Activated naive CD4-positive, alpha-beta T cell treated with anti-CD3 and anti-CD28 coated beads, Interleukin-2, amount 50 U/mL, for 24 hours (primary cell): Measurements from ENCODE around the gene CALCR.

Experiments
- H3K27ac Mint-ChIP-seq: one replicate; pipeline ENCODE4 v1.8.0; 2021; ENCODE audit warnings: mild to moderate bottlenecking, mixed read lengths
- H3K27me3 Mint-ChIP-seq: one replicate; pipeline ENCODE4 v1.8.0; 2021; ENCODE audit warnings: mixed read lengths
- H3K36me3 Mint-ChIP-seq: one replicate; pipeline ENCODE4 v1.8.0; 2021; ENCODE audit warnings: mixed read lengths
- H3K4me1 Mint-ChIP-seq: one replicate; pipeline ENCODE4 v1.8.0; 2021; ENCODE audit warnings: mixed read lengths
- H3K4me3 Mint-ChIP-seq: one replicate; pipeline ENCODE4 v1.8.0; 2021; ENCODE audit warnings: mild to moderate bottlenecking, mixed read lengths
- H3K9me3 Mint-ChIP-seq: one replicate; pipeline ENCODE4 v1.8.0; 2021; ENCODE audit warnings: mixed read lengths

The CALCR gene

GRCh38 chr7:93432130-93432529 is 142.4 kb downstream of the CALCR start:
- H3K27ac Mint-ChIP-seq = no peak overlapping the region
- no peaks in the 10 kb centered on the region for H3K4me1 Mint-ChIP-seq
- no peak overlapping the region for H3K4me3 Mint-ChIP-seq
- H3K27me3 Mint-ChIP-seq = no peaks in the 10 kb centered on the region
- no peaks in the 10 kb centered on the region for H3K36me3 Mint-ChIP-seq
- no peaks in the 10 kb centered on the region for H3K9me3 Mint-ChIP-seq

- Mint-ChIP-seq H3K4me3 (no peak overlapping the region), H3K36me3 (no peaks in the 10 kb centered on the region), H3K9me3 (no peaks in the 10 kb centered on the region)
These were observed 143.5 kb downstream of the CALCR start for GRCh38 chr7:93430917-93431588.

GRCh38 chr7:93429563-93429962 is 145.0 kb downstream of the CALCR start:
- no peak overlapping the region for H3K4me3 Mint-ChIP-seq
- H3K36me3 Mint-ChIP-seq = no peaks in the 10 kb centered on the region
- H3K9me3 Mint-ChIP-seq = no peaks in the 10 kb centered on the region
- no peaks in the 10 kb centered on the region for H3K4me1 Mint-ChIP-seq
- no peaks in the 10 kb centered on the region for H3K27me3 Mint-ChIP-seq
- no peak overlapping the region for H3K27ac Mint-ChIP-seq

More at GRCh38 chr7:93430917-93431588, 143.5 kb downstream of the CALCR start:
- no peak overlapping the region for H3K27ac Mint-ChIP-seq
- H3K27me3 Mint-ChIP-seq = no peaks in the 10 kb centered on the region
- H3K4me1 Mint-ChIP-seq = no peaks in the 10 kb centered on the region

GRCh38 chr7:93427107-93427506 is 147.4 kb downstream of the CALCR start:
- Mint-ChIP-seq H3K36me3 (no peaks in the 10 kb centered on the region), H3K9me3 (no peaks in the 10 kb centered on the region), H3K27me3 (peaks cover 9% of the 10 kb centered on the region), H3K27ac (no peak overlapping the region), H3K4me1 (no peaks in the 10 kb centered on the region), H3K4me3 (no peak overlapping the region)

GRCh38 chr7:93426155-93426696 is 148.3 kb downstream of the CALCR start:
- H3K27ac Mint-ChIP-seq = no peak overlapping the region
- no peaks in the 10 kb centered on the region for H3K9me3 Mint-ChIP-seq

GRCh38 chr7:93414574-93414973 is 159.9 kb downstream of the CALCR start:
- Mint-ChIP-seq H3K27ac (no peak overlapping the region), H3K9me3 (peaks cover 5% of the 10 kb centered on the region), H3K36me3 (no peaks in the 10 kb centered on the region), H3K4me1 (no peaks in the 10 kb centered on the region), H3K4me3 (no peak overlapping the region), H3K27me3 (peaks cover 4% of the 10 kb centered on the region)

More at GRCh38 chr7:93426155-93426696, 148.3 kb downstream of the CALCR start:
- peaks cover 9% of the 10 kb centered on the region for H3K27me3 Mint-ChIP-seq
- no peaks in the 10 kb centered on the region for H3K36me3 Mint-ChIP-seq
- H3K4me1 Mint-ChIP-seq = no peaks in the 10 kb centered on the region
- H3K4me3 Mint-ChIP-seq = no peak overlapping the region

GRCh38 chr7:93409324-93409723 is 165.2 kb downstream of the CALCR start:
- no peaks in the 10 kb centered on the region for H3K9me3 Mint-ChIP-seq
- H3K36me3 Mint-ChIP-seq = no peaks in the 10 kb centered on the region
- no peak overlapping the region for H3K27ac Mint-ChIP-seq
- H3K4me1 Mint-ChIP-seq = no peaks in the 10 kb centered on the region
- H3K27me3 Mint-ChIP-seq = peaks cover 2% of the 10 kb centered on the region
- no peak overlapping the region for H3K4me3 Mint-ChIP-seq

- no peaks in the 10 kb centered on the region for H3K4me1 Mint-ChIP-seq
- no peaks in the 10 kb centered on the region for H3K36me3 Mint-ChIP-seq
- H3K9me3 Mint-ChIP-seq = no peaks in the 10 kb centered on the region
- no peak overlapping the region for H3K27ac Mint-ChIP-seq
- peaks cover 2% of the 10 kb centered on the region for H3K27me3 Mint-ChIP-seq
- no peak overlapping the region for H3K4me3 Mint-ChIP-seq
These were observed 167.3 kb downstream of the CALCR start for GRCh38 chr7:93407239-93407638.

- Mint-ChIP-seq H3K27ac (no peak overlapping the region), H3K9me3 (no peaks in the 10 kb centered on the region), H3K4me1 (no peaks in the 10 kb centered on the region), H3K36me3 (no peaks in the 10 kb centered on the region), H3K27me3 (peaks cover 1% of the 10 kb centered on the region), H3K4me3 (no peak overlapping the region)
These were observed 171.6 kb downstream of the CALCR start for GRCh38 chr7:93402944-93403343.

GRCh38 chr7:93399642-93400041 is 174.9 kb downstream of the CALCR start:
- no peaks in the 10 kb centered on the region for H3K27me3 Mint-ChIP-seq
- H3K4me3 Mint-ChIP-seq = no peak overlapping the region
- no peak overlapping the region for H3K27ac Mint-ChIP-seq
- no peaks in the 10 kb centered on the region for H3K9me3 Mint-ChIP-seq
- H3K4me1 Mint-ChIP-seq = no peaks in the 10 kb centered on the region
- no peaks in the 10 kb centered on the region for H3K36me3 Mint-ChIP-seq

- H3K9me3 Mint-ChIP-seq = no peaks in the 10 kb centered on the region
- no peaks in the 10 kb centered on the region for H3K36me3 Mint-ChIP-seq
- H3K4me3 Mint-ChIP-seq = no peak overlapping the region
- no peak overlapping the region for H3K27ac Mint-ChIP-seq
- no peaks in the 10 kb centered on the region for H3K4me1 Mint-ChIP-seq
- peaks cover under 1% of the 10 kb centered on the region for H3K27me3 Mint-ChIP-seq
These were observed 181.5 kb downstream of the CALCR start for GRCh38 chr7:93392984-93393383.

- Mint-ChIP-seq H3K27ac (no peak overlapping the region), H3K36me3 (no peaks in the 10 kb centered on the region), H3K9me3 (no peaks in the 10 kb centered on the region), H3K4me3 (no peak overlapping the region), H3K4me1 (no peaks in the 10 kb centered on the region), H3K27me3 (peaks cover 7% of the 10 kb centered on the region)
These were observed 183.9 kb downstream of the CALCR start for GRCh38 chr7:93390660-93391059.

GRCh38 chr7:93382362-93382761 is 192.2 kb downstream of the CALCR start:
- H3K27ac Mint-ChIP-seq = no peak overlapping the region
- no peaks in the 10 kb centered on the region for H3K4me1 Mint-ChIP-seq
- no peaks in the 10 kb centered on the region for H3K36me3 Mint-ChIP-seq
- H3K9me3 Mint-ChIP-seq = no peaks in the 10 kb centered on the region
- peaks cover 11% of the 10 kb centered on the region for H3K27me3 Mint-ChIP-seq
- H3K4me3 Mint-ChIP-seq = no peak overlapping the region

- H3K27me3 Mint-ChIP-seq = peaks cover 8% of the 10 kb centered on the region
- H3K36me3 Mint-ChIP-seq = no peaks in the 10 kb centered on the region
- H3K4me1 Mint-ChIP-seq = no peaks in the 10 kb centered on the region
- H3K9me3 Mint-ChIP-seq = no peaks in the 10 kb centered on the region
- H3K4me3 Mint-ChIP-seq = no peak overlapping the region
- H3K27ac Mint-ChIP-seq = no peak overlapping the region
These were observed 196.3 kb downstream of the CALCR start for GRCh38 chr7:93378131-93378760.

- Mint-ChIP-seq H3K36me3 (no peaks in the 10 kb centered on the region), H3K4me1 (no peaks in the 10 kb centered on the region), H3K27ac (no peak overlapping the region), H3K9me3 (no peaks in the 10 kb centered on the region), H3K27me3 (peaks cover 10% of the 10 kb centered on the region), H3K4me3 (no peak overlapping the region)
These were observed 198.9 kb downstream of the CALCR start for GRCh38 chr7:93375603-93376002.
